HepG2 (cell line): ENCODE measurements around the gene CROCC. TPM values are rescaled to one million over a fixed set of nuclear protein-coding genes. Genes with fewer than 3 reads are reported as not detected.
A peak's percentile ranks its signal among the peaks of the same experiment; 100 is the strongest.

Experiments
- ATAC-seq: fragments of 200-7000 bp; cut with Tn5 transposase; 3 replicates; pipeline ENCODE4 v1.9.1; 2020; ENCODE audit warnings: mild to moderate bottlenecking, moderate library complexity
- BruUV-seq: library from RNA; stranded (reverse); fragments of 400-500 nt; replicated peaks from 2 replicates; lab custom pipeline; 2021; lab: Mats Ljungman, UMichigan
- CTCF ChIA-PET: fragments of 300-600 bp; formaldehyde crosslinking; extraction: SDS; loops from one replicate; lab custom pipeline; 2021; ENCODE audit warnings: low total read pairs, inconsistent platforms, low intra/inter-chr PET ratio; lab: Yijun Ruan, JAX
- POLR2A ChIA-PET: fragments of 350-600 bp; sonication (Branson Sonifier 250); formaldehyde crosslinking; loops from one replicate; lab custom pipeline; 2020; ENCODE audit warnings: antibody characterized with exemption, inconsistent platforms; lab: Yijun Ruan, JAX
- DNase-seq: peaks from one replicate; pipeline ENCODE4 v3.0.0-alpha.2; 2015; ENCODE audit warnings: low spot score
- FAIRE-seq: peaks from 3 replicates; lab custom pipeline; 2011; peaks lifted over from hg19 to GRCh38; lab: Jason Lieb, UNC
- H2AFZ ChIP-seq: one replicate; pipeline ENCODE4 v1.6.1; 2011; ENCODE audit warnings: low read length, inconsistent platforms
- H3K27ac ChIP-seq: fragments of 300-600 bp; 3 replicates; pipeline ENCODE4 v1.8.0; 2011; ENCODE audit warnings: mixed run types, mild to moderate bottlenecking, mixed read lengths, low read length, inconsistent platforms; ENCODE audit not compliant: insufficient read depth; ENCODE audit errors: extremely low read length
- H3K27me3 ChIP-seq, 2 experiments: fragments of 200-600 bp in 1 of 2; 2 replicates in 1 of 2; 3 replicates in 1 of 2; pipeline versions ENCODE4 v1.6.0 to v1.8.0; 2011; ENCODE audit warnings: low read length in 2 of 2, mild to moderate bottlenecking in 2 of 2, moderate library complexity in 2 of 2, inconsistent platforms in 1 of 2; ENCODE audit not compliant: insufficient read depth in 2 of 2, control insufficient read depth in 1 of 2
- H3K36me3 ChIP-seq, 2 experiments: fragments of 200-600 bp in 1 of 2; replicated peaks in 1 of 2; 2 replicates in 1 of 2; 3 replicates in 1 of 2; pipeline versions ENCODE4 v1.5.1 to v1.8.0; 2011; ENCODE audit warnings: low read length in 2 of 2, inconsistent platforms in 1 of 2; ENCODE audit not compliant: insufficient read depth in 2 of 2, control insufficient read depth in 1 of 2
- H3K4me1 ChIP-seq: 2 replicates; pipeline ENCODE4 v1.5.1; 2012; ENCODE audit warnings: low read length, inconsistent platforms; ENCODE audit not compliant: insufficient read depth
- H3K4me2 ChIP-seq: 2 replicates; pipeline ENCODE4 v1.6.0; 2011; ENCODE audit warnings: low read depth, low read length, inconsistent platforms
- H3K4me3 ChIP-seq, 3 experiments: fragments of 200-600 bp in 1 of 3; sonication (generic), shearing (Covaris generic) in 1 of 3; replicated peaks in 1 of 3; 2 replicates each; pipeline ENCODE4 v1.5.1; 2011 to 2016; ENCODE audit warnings: low read length in 3 of 3, inconsistent platforms in 2 of 3, low read depth in 2 of 3, mild to moderate bottlenecking in 2 of 3, control low read depth in 1 of 3, mixed read lengths in 1 of 3; ENCODE audit not compliant: insufficient read depth in 1 of 3
- H3K79me2 ChIP-seq: one replicate; pipeline ENCODE4 v1.6.1; 2011; ENCODE audit warnings: low read length, inconsistent platforms; ENCODE audit not compliant: insufficient read depth
- H3K9ac ChIP-seq: 2 replicates; pipeline ENCODE4 v1.6.0; 2011; ENCODE audit warnings: mild to moderate bottlenecking, low read depth, low read length, inconsistent platforms; ENCODE audit not compliant: insufficient read depth
- H3K9me3 ChIP-seq: 2 replicates; pipeline ENCODE4 v1.5.1; 2012; ENCODE audit warnings: mild to moderate bottlenecking, low read length
- H4K20me1 ChIP-seq: 2 replicates; pipeline ENCODE4 v1.6.0; 2011; ENCODE audit warnings: inconsistent platforms, mild to moderate bottlenecking, low read length, moderate library complexity; ENCODE audit not compliant: insufficient read depth
- EEA1 ChIP-seq: sonication (generic); formaldehyde crosslinking; IDR thresholded peaks from 2 replicates; pipeline ENCODE4 v1.5.1; 2020; ENCODE audit warnings: mild to moderate bottlenecking, missing genetic modification reagents, borderline replicate concordance
- GTF2F1 ChIP-seq: fragments of 150-350 bp; IDR thresholded peaks from 2 replicates; pipeline ENCODE4 v1.6.1; 2014; ENCODE audit warnings: low read length
- TEAD3 ChIP-seq: optimal IDR thresholded peaks from 2 replicates; pipeline ENCODE3; 2016; ENCODE audit warnings: borderline replicate concordance
- THAP11 ChIP-seq: IDR thresholded peaks from 2 replicates; pipeline ENCODE4 v1.6.1; 2016; ENCODE audit warnings: missing biosample characterization, missing genetic modification reagents
- ZNF644 ChIP-seq: IDR thresholded peaks from 2 replicates; pipeline ENCODE4 v1.6.1; 2016; ENCODE audit warnings: low read depth
- ZNF660 ChIP-seq: sonication (generic); formaldehyde crosslinking; IDR thresholded peaks from 2 replicates; pipeline ENCODE4 v1.5.1; 2020; ENCODE audit warnings: mild to moderate bottlenecking, low read depth, missing genetic modification reagents, borderline replicate concordance
- WGBS: methylation state at CpG from one replicate; pipeline ENCODE4 v1.1.6; 2017; ENCODE audit warnings: low lambda C conversion rate; 5-methylcytosine and 5-hydroxymethylcytosine counted together
- in situ Hi-C: cut with HindIII; loops from 2 replicates; pipeline ENCODE4 v1.10.0; 2017; ENCODE audit warnings: low pct_unique_long_range_greater_than_20kb; ENCODE audit not compliant: extremely low pct_ligation_motif_present
- intact Hi-C: fragments of 100-400 bp; cut with micrococcal nuclease; formaldehyde crosslinking; loops from one replicate; pipeline ENCODE4 v1.10.0; 2022; ENCODE audit not compliant: unreplicated experiment
- polyA plus RNA-seq, 8 experiments: library from polyadenylated mRNA; depleted of rRNA in 3 of 8; stranded (reverse) in 7 of 8; unstranded in 1 of 8; fragments of >200 nt; fragmentation: Illumina TruSeq in 4 of 8; extraction: Trizol in 4 of 8; gene quantifications; 2 replicates each; pipeline versions ENCODE4 v1.2.1 to v1.2.3, GENCODE V29; 2011 to 2016; ENCODE audit warnings: low read depth in 4 of 8, missing spikeins in 1 of 8, mixed read lengths in 1 of 8; ENCODE audit not compliant: insufficient read depth in 1 of 8
- total RNA-seq, 5 experiments: library from RNA; depleted of rRNA; stranded (reverse); fragments of >200 nt; fragmentation: Illumina TruSeq; extraction: Trizol; gene quantifications; 2 replicates each; pipeline ENCODE4 v1.2.3, GENCODE V29; 2016; ENCODE audit warnings: low read depth in 1 of 5
- TF ChIP-seq, protein P1 (sequence below): sonication (generic); formaldehyde crosslinking; IDR thresholded peaks from 2 replicates; pipeline ENCODE4 v1.5.0; 2020; ENCODE audit warnings: missing genetic modification reagents, mild to moderate bottlenecking, borderline replicate concordance
- TF ChIP-seq, protein P2 (sequence below): sonication (generic); formaldehyde crosslinking; IDR thresholded peaks from 2 replicates; pipeline ENCODE4 v1.5.1; 2020; ENCODE audit warnings: mild to moderate bottlenecking, missing genetic modification reagents, moderate library complexity
- TF ChIP-seq, protein P3 (sequence below): sonication (generic); formaldehyde crosslinking; IDR thresholded peaks from 2 replicates; pipeline ENCODE4 v1.4.0; 2020; ENCODE audit warnings: missing genetic modification reagents
- TF ChIP-seq, protein P4 (sequence below): sonication (generic); formaldehyde crosslinking; IDR thresholded peaks from 2 replicates; pipeline ENCODE4 v1.4.0; 2020; ENCODE audit warnings: mild to moderate bottlenecking, missing genetic modification reagents
- TF ChIP-seq, protein P5 (sequence below): sonication (generic); formaldehyde crosslinking; conservative IDR thresholded peaks from 2 replicates; pipeline ENCODE4 v1.8.0; 2022; ENCODE audit warnings: low read depth, missing genetic modification reagents

Gene CROCC
- total and polyA plus RNA-seq, 2 of the 13 experiments (the other 11 are each of a cell fraction or from before 2014, with no cell fraction given) = 7.8 to 15.5 TPM

DNA sequence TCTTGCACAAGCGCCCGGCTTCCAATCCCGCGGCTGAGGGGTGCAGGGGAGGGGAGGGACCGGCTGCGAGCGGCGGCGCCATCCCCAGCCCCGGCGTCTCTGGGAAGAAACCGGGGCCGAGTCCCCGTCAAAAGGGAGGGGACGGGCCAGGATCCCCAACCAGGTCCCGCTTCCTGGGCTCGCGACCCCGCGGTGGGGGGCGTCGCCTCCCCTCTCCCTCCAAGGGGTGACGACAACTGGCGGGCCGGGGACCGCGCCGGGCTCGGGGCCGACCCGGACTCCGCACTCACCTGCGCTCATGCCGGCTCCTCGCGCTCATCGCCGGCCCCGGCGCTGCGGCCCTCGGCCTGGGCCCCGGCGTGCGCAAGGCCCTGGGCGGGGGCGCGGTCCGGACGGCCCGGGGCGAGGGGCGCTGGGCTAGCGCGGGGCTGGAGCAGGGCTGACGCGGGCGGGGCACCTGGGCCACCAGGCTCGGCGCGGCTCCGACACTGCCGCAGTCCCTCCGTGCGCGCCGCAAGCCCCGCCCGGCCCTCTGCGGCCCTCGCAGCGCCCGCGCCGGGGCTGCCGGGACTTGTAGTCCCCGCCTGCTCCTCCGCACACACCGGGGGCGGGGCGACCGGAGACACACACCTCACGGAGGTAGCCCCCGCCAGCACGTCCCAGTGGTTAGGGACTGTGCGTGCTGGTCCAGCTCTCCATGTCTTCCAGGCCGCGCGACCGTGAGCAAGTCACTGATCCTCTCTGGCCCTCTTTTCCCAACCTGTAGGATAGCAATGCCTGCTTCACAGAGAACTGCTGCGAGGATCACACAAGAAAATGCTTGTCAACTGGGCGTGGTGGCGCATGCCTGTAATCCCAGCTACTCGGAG, 89.9 kb downstream of the CROCC start, which contains the start of gene ATP13A2 (continued):
- TF ChIP-seq, protein P1, sequence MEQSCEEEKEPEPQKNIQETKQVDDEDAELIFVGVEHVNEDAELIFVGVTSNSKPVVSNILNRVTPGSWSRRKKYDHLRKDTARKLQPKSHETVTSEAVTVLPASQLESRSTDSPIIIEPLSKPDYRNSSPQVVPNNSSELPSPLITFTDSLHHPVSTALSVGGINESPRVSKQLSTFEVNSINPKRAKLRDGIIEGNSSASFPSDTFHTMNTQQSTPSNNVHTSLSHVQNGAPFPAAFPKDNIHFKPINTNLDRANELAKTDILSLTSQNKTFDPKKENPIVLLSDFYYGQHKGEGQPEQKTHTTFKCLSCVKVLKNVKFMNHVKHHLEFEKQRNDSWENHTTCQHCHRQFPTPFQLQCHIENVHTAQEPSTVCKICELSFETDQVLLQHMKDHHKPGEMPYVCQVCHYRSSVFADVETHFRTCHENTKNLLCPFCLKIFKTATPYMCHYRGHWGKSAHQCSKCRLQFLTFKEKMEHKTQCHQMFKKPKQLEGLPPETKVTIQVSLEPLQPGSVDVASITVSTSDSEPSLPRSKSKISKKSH (CRISPR knock-in tag) = no peak

DNA sequence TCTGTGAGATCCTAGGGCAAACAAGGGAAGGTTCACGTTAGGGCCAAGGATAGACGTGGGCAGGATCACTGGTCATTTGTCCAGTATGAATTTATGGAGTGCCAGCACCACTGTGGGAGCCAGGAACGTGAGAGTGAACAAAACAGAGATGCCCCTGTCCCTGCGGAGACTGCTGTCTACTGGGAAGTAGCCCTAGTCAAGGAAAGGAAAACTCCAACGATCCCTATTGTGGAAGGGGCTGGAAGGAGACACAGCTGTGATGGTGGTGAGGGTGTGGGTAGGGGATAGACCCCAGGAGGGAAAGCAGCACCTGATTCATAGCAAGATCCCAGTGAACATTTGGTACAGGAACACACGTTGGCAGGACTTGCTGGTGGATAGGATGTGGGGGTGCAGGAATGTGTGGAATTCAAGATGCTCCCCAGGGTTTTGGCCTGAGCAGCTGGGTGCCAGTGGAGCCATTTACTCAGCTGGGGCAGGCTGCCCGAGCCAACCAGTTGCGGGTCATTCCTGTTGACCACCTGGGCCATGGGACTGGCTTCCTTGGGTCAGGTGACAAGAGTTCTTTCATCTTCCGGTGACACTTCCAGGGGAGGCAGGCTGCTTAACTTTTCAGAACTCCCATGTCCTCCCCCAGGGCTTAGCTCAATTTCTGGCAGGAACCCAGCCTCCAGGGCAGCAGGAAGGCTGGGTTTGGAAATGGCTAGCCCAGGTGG, 91.2 kb downstream of the CROCC start:
- ATAC-seq (no peak), FAIRE-seq (no peak), DNase-seq (no peak)
- Histone ChIP-seq H3K27ac (no peak overlapping the region), H3K4me3 (peak overlapping the region in 2 of 3 experiments; percentile 56 to 87; a peak in 3 of 6 replicates), H3K79me2 (no peaks in the 10 kb centered on the region), H3K4me2 (peak overlapping the region; percentile 99), H3K9me3 (no peaks in the 10 kb centered on the region), H3K9ac (no peak overlapping the region), H2AFZ (no peak overlapping the region), H4K20me1 (no peaks in the 10 kb centered on the region), H3K4me1 (peaks cover 46% of the 10 kb centered on the region), H3K36me3 (0 out of 5 replicates have a peak, but pooled peaks cover 0 to 1% of the 10 kb centered on the region in 2 experiments), H3K27me3 (no peaks in the 10 kb centered on the region)
- ChIA-PET CTCF (no interaction called here), POLR2A (no interaction called here)
- in situ Hi-C loops = no loop called here
- intact Hi-C loops = no loop called here
- 30% methylated on average over 9 of the region's 9 CpGs for WGBS
- no TSS peak for BruUV-seq
- TF ChIP-seq GTF2F1 (no peak), ZNF660 (CRISPR knock-in tag) (no peak), ZNF644 (no peak), TEAD3 (CRISPR knock-in tag) (peak; percentile 66), EEA1 (CRISPR knock-in tag) (no peak), THAP11 (CRISPR knock-in tag) (0 out of 2 replicates have a peak, but pooled peaks have one; percentile 27)
- TF ChIP-seq, protein P2, sequence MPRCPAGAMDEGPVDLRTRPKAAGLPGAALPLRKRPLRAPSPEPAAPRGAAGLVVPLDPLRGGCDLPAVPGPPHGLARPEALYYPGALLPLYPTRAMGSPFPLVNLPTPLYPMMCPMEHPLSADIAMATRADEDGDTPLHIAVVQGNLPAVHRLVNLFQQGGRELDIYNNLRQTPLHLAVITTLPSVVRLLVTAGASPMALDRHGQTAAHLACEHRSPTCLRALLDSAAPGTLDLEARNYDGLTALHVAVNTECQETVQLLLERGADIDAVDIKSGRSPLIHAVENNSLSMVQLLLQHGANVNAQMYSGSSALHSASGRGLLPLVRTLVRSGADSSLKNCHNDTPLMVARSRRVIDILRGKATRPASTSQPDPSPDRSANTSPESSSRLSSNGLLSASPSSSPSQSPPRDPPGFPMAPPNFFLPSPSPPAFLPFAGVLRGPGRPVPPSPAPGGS (CRISPR knock-in tag) = no peak
- TF ChIP-seq, protein P3, sequence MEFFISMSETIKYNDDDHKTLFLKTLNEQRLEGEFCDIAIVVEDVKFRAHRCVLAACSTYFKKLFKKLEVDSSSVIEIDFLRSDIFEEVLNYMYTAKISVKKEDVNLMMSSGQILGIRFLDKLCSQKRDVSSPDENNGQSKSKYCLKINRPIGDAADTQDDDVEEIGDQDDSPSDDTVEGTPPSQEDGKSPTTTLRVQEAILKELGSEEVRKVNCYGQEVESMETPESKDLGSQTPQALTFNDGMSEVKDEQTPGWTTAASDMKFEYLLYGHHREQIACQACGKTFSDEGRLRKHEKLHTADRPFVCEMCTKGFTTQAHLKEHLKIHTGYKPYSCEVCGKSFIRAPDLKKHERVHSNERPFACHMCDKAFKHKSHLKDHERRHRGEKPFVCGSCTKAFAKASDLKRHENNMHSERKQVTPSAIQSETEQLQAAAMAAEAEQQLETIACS (CRISPR knock-in tag) = no peak
- TF ChIP-seq, protein P4, sequence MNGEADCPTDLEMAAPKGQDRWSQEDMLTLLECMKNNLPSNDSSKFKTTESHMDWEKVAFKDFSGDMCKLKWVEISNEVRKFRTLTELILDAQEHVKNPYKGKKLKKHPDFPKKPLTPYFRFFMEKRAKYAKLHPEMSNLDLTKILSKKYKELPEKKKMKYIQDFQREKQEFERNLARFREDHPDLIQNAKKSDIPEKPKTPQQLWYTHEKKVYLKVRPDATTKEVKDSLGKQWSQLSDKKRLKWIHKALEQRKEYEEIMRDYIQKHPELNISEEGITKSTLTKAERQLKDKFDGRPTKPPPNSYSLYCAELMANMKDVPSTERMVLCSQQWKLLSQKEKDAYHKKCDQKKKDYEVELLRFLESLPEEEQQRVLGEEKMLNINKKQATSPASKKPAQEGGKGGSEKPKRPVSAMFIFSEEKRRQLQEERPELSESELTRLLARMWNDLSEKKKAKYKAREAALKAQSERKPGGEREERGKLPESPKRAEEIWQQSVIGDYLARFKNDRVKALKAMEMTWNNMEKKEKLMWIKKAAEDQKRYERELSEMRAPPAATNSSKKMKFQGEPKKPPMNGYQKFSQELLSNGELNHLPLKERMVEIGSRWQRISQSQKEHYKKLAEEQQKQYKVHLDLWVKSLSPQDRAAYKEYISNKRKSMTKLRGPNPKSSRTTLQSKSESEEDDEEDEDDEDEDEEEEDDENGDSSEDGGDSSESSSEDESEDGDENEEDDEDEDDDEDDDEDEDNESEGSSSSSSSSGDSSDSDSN = peak; percentile 26; the same call in 1 of the 2 replicates
- TF ChIP-seq, protein P5, sequence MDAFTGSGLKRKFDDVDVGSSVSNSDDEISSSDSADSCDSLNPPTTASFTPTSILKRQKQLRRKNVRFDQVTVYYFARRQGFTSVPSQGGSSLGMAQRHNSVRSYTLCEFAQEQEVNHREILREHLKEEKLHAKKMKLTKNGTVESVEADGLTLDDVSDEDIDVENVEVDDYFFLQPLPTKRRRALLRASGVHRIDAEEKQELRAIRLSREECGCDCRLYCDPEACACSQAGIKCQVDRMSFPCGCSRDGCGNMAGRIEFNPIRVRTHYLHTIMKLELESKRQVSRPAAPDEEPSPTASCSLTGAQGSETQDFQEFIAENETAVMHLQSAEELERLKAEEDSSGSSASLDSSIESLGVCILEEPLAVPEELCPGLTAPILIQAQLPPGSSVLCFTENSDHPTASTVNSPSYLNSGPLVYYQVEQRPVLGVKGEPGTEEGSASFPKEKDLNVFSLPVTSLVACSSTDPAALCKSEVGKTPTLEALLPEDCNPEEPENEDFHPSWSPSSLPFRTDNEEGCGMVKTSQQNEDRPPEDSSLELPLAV (CRISPR knock-in tag) = no peak
